ENCODE data around the gene FZD4. TPM values are rescaled to one million over a fixed set of nuclear protein-coding genes. Genes with fewer than 3 reads are reported as not detected.
A peak's percentile ranks its signal among the peaks of the same experiment; 100 is the strongest.

The FZD4 gene
- total and polyA plus RNA-seq, 10 of the 15 experiments (the other 5 are each of a cell fraction or from before 2014, with no cell fraction given) = under 0.01 to 0.13 (median 0.01) TPM; not detected in 6

- TF ChIP-seq REST (IDR thresholded peaks at IDR 0.05; ENCODE audit: low read depth, low read length) (no peak), ZBTB4 (CRISPR knock-in tag; IDR thresholded peaks at IDR 0.05) (no peak), PKNOX1 (IDR thresholded peaks at IDR 0.05) (peak; percentile 65), RELB (IDR thresholded peaks at IDR 0.05; ENCODE audit: low read depth) (no peak), FOXK2 (IDR thresholded peaks at IDR 0.05) (no peak)
Measured at GRCh38 chr11:86931548-86932258, 23.5 kb downstream of the FZD4 start (continued).

Measured in GM12878 (cell line).